Measurements from ENCODE around the gene MMP20. TPM values are rescaled to one million over a fixed set of nuclear protein-coding genes. Genes with fewer than 3 reads are reported as not detected.
"Not testable (repeated sequence)": the region's sequence is repeated elsewhere in the genome, so short reads cannot be mapped to it uniquely, and the experiment has no call there.

The MMP20 gene
- total RNA-seq, 1 donor from 2014 or later: not detected

DNA sequence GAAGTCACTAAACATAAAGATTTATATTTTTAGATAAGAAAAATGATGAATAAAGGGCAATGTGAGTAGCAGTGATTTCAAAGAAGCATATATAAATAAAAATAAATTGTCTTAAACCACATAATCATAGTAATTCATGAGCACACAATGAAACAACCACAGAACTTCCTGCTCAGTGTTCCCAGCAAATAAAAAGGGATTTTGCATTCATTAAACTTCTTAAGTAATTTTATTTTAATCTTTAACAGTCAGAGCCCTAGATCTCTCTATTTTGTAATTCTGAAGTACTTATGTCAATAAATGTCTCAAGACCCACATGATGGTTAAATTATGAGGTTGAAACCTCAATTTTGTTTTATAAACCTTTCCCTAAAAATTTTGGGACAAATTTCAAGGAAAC is 14.5 kb upstream of the MMP20 start:
- Mint-ChIP-seq H3K4me3 (no peak overlapping the region), H3K27me3 (peaks cover 22% of the 10 kb centered on the region), H3K4me1 (no peaks in the 10 kb centered on the region), H3K9me3 (no peaks in the 10 kb centered on the region), H3K36me3 (ENCODE audit: low read depth) (no peaks in the 10 kb centered on the region), H3K27ac (no peak overlapping the region)
- intact Hi-C loops (cut with micrococcal nuclease): no loop called here
- DNase-seq: no peak

DNA sequence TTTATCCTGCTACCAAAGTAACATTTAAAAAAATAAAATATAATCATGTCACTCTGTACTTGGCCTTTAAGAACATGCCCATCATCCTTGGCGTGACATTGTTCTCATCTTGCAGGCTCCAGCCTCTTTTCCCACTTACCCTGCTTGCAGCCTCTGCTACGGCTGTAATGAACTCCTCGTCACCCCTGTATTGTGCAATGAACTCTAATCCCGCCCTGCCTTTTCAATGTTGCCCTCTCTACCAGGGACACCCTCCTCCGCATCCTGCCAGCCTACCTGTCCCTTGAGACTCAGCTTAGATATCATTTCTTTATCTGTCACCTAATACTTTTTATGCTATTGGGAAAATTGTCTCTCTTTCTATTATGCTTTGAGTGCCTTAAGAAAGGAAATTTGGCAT is 12.6 kb upstream of the MMP20 start:
- H3K4me1 Mint-ChIP-seq: no peaks in the 10 kb centered on the region
- H3K4me3 Mint-ChIP-seq: no peak overlapping the region
- H3K27me3 Mint-ChIP-seq: peaks cover 16% of the 10 kb centered on the region
- H3K36me3 Mint-ChIP-seq (ENCODE audit: low read depth): no peaks in the 10 kb centered on the region
- H3K27ac Mint-ChIP-seq: no peak overlapping the region
- intact Hi-C loops (cut with micrococcal nuclease): no loop called here
- H3K9me3 Mint-ChIP-seq: no peaks in the 10 kb centered on the region
- DNase-seq: no peak

DNA sequence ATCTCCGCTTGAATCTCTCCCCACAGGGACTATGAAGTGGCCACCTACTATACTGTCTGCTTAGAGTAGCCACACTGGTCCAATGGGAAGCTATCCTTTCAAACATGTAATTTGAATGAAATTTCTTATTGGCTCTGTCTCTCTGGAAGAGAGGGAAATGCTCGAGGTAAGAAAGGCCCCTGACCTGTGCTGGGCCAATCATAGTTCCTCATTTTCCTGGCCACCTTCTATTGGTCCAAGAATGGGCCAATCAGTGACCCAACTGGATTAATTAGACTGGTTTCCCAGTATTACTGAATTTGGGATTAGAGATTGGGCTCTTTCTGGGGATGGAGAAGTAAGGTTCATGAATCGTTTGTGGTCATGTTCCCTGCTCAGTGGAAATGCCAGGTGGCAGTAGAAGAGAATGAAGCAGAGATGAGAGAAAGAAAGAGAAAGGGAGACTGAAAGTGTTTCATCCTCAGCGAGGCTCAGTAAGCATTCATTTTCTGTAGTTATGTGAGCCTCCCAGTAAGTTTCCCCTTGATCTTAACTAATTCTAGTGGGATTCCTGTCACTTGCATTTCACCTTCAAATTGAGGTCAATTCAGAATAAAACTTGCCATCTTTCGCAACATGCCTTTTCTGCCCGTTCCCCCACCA is 8.4 kb upstream of the MMP20 start:
- H3K36me3 Mint-ChIP-seq (ENCODE audit: low read depth): no peaks in the 10 kb centered on the region
- no peak for DNase-seq
- no peak overlapping the region for H3K4me3 Mint-ChIP-seq
- no peaks in the 10 kb centered on the region for H3K4me1 Mint-ChIP-seq
- peaks cover 20% of the 10 kb centered on the region for H3K27me3 Mint-ChIP-seq
- H3K9me3 Mint-ChIP-seq: no peaks in the 10 kb centered on the region
- H3K27ac Mint-ChIP-seq: no peak overlapping the region
- intact Hi-C loops (cut with micrococcal nuclease): no loop called here

DNA sequence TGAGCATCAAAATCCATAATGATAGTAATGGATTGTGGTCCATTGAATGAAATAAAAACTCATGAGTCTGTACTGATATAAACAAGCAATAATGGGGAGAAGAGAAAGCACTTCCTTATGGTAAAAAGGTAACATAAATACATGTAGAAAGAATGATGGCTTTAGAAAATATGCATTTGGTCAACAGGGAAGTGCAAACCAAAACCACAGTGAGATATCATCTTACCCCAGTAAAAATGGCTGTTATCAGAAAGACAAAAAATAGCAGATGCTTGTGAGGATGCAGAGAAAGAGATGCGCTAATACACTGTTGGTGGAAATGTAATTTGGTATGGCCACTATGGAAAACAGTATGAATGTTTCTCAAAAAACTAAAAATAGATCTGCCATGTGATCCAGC is 6.9 kb upstream of the MMP20 start:
- H3K4me3 Mint-ChIP-seq: no peak overlapping the region
- DNase-seq: no peak
- peaks cover 25% of the 10 kb centered on the region for H3K27me3 Mint-ChIP-seq
- no peak overlapping the region for H3K27ac Mint-ChIP-seq
- H3K36me3 Mint-ChIP-seq (ENCODE audit: low read depth): no peaks in the 10 kb centered on the region
- no peaks in the 10 kb centered on the region for H3K4me1 Mint-ChIP-seq
- intact Hi-C loops (cut with micrococcal nuclease): no loop called here
- no peaks in the 10 kb centered on the region for H3K9me3 Mint-ChIP-seq

DNA sequence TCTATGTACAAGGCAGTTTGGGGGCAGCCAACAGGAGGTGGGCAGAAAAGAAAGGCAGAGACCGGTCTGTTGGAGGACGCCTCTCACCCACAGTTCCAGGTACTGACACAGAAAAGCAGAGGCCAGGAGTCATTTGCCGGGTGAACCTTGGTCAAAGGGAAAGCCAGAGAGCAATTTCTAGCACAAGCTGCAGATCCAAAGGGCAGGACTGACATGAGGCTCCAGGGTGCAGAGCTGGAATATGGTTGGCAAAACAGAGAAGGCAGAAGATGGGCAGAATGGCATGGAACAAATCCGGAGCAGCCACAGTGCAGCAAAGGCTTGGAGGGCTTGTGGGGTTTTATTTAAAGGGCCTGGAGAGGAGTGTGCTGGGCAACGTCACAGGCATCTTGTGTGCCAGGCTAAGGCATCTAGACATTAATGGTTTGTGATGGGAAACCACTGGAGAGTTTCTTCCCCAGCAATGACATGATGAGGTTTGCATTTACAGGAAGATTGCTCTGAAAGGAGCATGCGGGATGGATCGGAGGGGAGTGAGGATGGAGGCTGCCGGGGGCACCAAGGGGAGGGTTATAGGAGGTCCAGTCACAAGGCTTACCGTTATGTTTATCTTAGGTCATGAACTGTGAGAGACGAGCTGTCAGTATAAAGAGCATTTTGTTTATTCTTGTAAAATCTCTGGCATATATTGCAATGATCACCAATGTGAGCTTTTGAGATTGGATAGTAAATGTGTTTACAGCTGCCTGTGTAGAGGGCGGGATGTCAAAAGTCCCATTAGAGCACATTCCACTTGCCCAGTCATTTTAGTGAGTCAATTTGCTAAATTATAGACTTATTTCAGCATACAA is 5.7 kb upstream of the MMP20 start:
- H3K4me3 Mint-ChIP-seq: no peak overlapping the region
- H3K27me3 Mint-ChIP-seq: peaks cover 31% of the 10 kb centered on the region
- no peaks in the 10 kb centered on the region for H3K9me3 Mint-ChIP-seq
- H3K36me3 Mint-ChIP-seq (ENCODE audit: low read depth): no peaks in the 10 kb centered on the region
- no peak overlapping the region for H3K27ac Mint-ChIP-seq
- DNase-seq: no peak
- intact Hi-C loops (cut with micrococcal nuclease): no loop called here
- H3K4me1 Mint-ChIP-seq: no peaks in the 10 kb centered on the region

DNA sequence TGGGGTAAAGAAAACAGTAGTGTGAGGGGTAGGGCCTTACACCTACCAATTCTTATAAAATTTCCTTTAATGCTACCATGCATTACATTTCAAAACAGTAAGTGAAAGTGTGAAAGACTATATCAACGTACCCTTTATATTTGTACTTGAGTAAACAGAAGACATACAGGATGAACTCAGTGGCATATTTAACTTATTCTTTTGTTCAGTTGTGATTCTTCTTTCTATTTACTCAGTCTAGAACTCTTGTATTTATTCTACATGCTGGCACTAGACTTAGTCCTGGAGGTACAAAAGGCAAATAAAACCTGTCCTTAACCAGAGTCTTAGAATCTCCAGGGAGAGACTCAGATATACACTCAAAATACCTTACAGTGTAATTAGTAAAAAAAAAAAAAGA is 4.8 kb upstream of the MMP20 start:
- H3K27ac Mint-ChIP-seq; intact Hi-C loops (cut with micrococcal nuclease): not testable (repeated sequence)

DNA sequence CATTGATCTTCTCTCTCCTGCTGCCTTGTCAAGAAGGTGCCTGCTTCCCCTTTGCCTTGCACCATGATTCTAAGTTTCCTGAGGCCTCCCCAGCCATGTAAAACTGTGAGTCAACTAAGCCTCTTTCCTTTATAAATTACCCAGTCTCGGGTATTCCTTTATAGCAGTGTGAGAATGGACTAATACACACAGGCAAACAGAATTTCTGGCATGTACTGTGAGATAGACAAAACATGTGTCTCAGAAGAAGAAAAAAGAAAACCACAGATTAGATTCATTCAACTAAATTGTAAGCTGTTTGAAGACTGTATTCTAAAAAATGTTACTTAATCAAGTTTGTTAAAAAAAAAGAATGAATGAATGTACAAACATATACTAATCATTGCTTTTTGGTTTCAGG is 1.5 kb upstream of the MMP20 start:
- intact Hi-C loops (cut with micrococcal nuclease): no loop called here
- H3K27ac Mint-ChIP-seq: no peak overlapping the region
- no peaks in the 10 kb centered on the region for H3K9me3 Mint-ChIP-seq
- H3K4me3 Mint-ChIP-seq: no peak overlapping the region
- H3K4me1 Mint-ChIP-seq: no peaks in the 10 kb centered on the region
- DNase-seq: no peak
- no peaks in the 10 kb centered on the region for H3K36me3 Mint-ChIP-seq (ENCODE audit: low read depth)
- H3K27me3 Mint-ChIP-seq: peaks cover 38% of the 10 kb centered on the region

More for the DNA sequence above, 4.8 kb upstream of the MMP20 start:
- not testable (repeated sequence) for H3K36me3 Mint-ChIP-seq (ENCODE audit: low read depth); H3K4me1 Mint-ChIP-seq; H3K9me3 Mint-ChIP-seq; DNase-seq; H3K4me3 Mint-ChIP-seq
- H3K27me3 Mint-ChIP-seq: peaks cover 33% of the 10 kb centered on the region

DNA sequence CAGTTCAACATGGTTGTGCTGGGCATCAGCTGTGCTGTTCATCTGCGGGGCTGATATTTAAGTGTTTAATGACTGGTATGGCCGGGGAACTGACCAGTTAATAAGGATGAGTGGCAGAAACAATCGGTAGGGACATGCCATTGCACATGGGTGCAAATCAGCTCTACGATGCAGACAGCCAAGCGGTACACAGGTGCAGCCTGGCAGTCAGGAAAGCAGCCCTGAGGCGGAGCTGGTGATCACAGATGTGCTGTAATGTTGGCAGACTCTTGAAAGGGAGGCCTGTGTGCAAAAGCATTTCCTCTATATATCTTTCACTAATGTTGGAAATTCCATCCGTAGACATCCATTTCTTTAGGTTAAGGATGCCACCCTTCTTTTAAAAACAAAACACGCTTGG is 1.1 kb downstream of the MMP20 start:
- intact Hi-C loops (cut with micrococcal nuclease): no loop called here
- Mint-ChIP-seq H3K27ac (no peak overlapping the region), H3K4me1 (no peaks in the 10 kb centered on the region), H3K9me3 (no peaks in the 10 kb centered on the region), H3K4me3 (no peak overlapping the region), H3K27me3 (peaks cover 30% of the 10 kb centered on the region), H3K36me3 (ENCODE audit: low read depth) (no peaks in the 10 kb centered on the region)
- DNase-seq: no peak

DNA sequence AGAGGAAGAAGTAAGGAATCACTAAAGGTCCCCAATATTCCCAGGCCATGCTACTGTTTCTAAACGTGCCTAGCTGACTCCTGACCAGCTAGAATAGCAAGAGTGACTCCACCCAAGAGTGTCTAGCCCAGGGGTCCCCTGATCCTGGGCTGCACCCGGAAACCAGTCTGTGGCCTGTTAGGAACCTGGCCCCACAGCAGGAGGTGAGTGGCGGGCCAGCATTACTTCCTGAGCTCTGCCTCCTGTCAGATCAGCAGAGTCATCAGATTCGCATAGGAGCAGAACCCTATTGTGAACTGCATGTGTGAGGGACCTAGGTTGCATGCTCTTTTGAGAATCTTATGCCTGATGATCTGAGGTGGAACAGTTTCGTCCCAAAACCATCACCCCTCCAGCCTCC is 2.0 kb downstream of the MMP20 start:
- Mint-ChIP-seq H3K4me3 (no peak overlapping the region), H3K4me1 (no peaks in the 10 kb centered on the region), H3K27ac (no peak overlapping the region), H3K36me3 (ENCODE audit: low read depth) (no peaks in the 10 kb centered on the region), H3K9me3 (no peaks in the 10 kb centered on the region), H3K27me3 (peaks cover 31% of the 10 kb centered on the region)
- DNase-seq: no peak
- intact Hi-C loops (cut with micrococcal nuclease): no loop called here

DNA sequence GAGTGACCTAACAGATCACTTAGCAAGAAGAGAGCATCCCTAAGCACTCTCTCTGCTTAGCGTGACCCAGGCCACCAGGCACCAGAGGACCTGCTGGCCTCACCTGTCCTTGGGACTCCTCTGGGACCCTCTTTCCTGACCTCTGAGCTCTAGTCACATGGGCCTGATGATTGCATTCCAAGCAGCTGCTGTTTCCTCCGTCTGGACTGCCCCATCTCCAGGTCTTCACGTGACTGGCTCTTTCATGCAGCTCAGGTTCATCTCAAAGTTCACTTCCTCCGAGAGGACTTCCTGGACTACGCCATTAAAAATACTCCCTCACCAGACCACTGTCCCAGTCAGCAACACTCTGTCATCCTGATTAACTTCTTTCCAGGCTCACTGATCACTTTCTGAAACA is 2.9 kb downstream of the MMP20 start:
- no peak overlapping the region for H3K4me3 Mint-ChIP-seq
- intact Hi-C loops (cut with micrococcal nuclease): no loop called here
- no peaks in the 10 kb centered on the region for H3K9me3 Mint-ChIP-seq
- no peak for DNase-seq
- no peaks in the 10 kb centered on the region for H3K36me3 Mint-ChIP-seq (ENCODE audit: low read depth)
- H3K27me3 Mint-ChIP-seq: peaks cover 24% of the 10 kb centered on the region
- no peak overlapping the region for H3K27ac Mint-ChIP-seq
- H3K4me1 Mint-ChIP-seq: no peaks in the 10 kb centered on the region

DNA sequence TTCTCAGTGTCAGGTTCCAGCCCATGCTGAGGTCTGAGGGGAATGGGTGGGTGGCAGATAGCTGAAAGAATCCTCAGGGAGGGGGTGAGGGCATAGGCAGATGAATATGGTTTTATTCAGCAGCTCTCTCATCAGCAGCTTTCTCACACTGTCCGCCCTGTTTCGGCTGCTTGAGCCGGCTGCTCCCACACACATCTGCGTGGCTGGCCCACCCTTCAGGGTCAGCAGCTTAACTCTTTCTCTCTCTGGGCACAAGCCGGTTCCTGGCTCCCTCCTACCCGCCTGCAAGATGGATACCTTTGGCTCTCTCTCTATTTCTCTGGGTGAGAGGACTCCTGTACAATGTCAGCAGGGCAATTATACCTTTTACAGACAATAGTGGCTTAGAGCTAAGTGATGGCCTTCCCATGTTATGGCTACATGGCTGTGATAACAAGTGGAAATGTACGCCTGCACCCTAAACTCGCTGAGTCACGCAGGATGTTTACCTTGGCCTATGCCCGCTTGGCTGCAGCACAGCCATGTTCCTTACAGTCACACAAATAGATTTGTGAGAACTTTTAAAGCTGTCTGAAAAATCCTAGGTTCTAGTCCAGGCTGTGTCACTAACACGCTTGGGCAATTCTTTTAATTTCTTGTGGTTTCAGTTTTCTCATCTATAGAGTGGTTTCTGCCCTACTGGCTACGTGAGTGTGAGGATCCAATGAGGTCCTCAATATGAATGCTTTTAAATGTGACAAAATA is 4.1 kb downstream of the MMP20 start:
- no peak for DNase-seq
- intact Hi-C loops (cut with micrococcal nuclease): no loop called here
- Mint-ChIP-seq H3K27me3 (peaks cover 20% of the 10 kb centered on the region), H3K36me3 (ENCODE audit: low read depth) (no peaks in the 10 kb centered on the region), H3K9me3 (no peaks in the 10 kb centered on the region), H3K4me3 (no peak overlapping the region), H3K4me1 (no peaks in the 10 kb centered on the region), H3K27ac (no peak overlapping the region)

DNA sequence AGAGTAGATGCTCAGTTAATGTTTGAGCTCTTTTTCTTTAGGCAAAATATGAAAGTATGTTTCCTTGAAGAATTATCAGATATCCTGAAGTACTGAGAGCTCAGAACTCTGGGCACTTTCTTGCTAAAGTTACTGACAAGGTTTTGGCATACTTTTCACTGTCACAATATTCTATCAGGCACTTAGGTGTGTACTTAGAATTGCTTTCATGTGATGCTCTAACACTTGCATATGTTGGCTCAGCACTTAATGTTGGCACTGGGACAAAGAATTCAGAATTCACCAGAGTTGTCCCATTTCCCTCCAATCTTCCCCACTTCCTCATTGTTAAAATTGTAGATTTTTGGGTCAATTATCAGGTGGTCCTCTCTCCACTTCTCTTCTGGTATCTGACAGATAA is 5.0 kb downstream of the MMP20 start:
- Mint-ChIP-seq H3K4me1 (peaks cover 2% of the 10 kb centered on the region), H3K27me3 (peaks cover 24% of the 10 kb centered on the region), H3K36me3 (ENCODE audit: low read depth) (no peaks in the 10 kb centered on the region), H3K4me3 (no peak overlapping the region), H3K9me3 (no peaks in the 10 kb centered on the region), H3K27ac (no peak overlapping the region)
- intact Hi-C loops (cut with micrococcal nuclease): no loop called here
- DNase-seq: no peak

DNA sequence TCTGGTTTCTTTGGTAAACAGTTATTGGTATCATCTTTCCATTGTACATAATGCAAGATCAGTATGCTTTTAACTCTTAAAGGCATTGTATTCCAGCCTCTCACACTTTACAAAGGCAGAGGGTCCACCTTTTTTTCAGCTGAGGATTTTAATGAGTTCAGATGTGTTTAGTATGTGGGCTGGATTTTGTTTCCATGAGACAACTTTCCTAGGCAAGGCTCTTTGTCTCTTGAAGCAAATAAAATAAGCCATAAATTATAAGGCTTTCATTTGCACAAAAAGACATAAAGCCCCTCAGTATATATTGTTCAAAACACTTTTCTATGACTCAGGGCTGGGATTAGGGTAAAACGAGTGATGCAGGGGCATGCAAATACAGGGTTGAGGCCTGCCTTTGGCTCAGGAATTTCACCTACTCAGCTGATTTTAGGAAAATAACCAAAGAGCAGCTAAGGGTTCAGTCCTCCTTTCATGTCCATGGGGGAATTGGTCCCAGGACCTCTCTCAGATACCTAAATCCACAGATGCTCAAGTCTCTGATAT is 7.6 kb downstream of the MMP20 start:
- no peaks in the 10 kb centered on the region for H3K9me3 Mint-ChIP-seq
- no peak overlapping the region for H3K4me3 Mint-ChIP-seq
- H3K27ac Mint-ChIP-seq: no peak overlapping the region
- H3K27me3 Mint-ChIP-seq: peaks cover 22% of the 10 kb centered on the region
- peaks cover 5% of the 10 kb centered on the region for H3K4me1 Mint-ChIP-seq
- DNase-seq: no peak
- intact Hi-C loops (cut with micrococcal nuclease): no loop called here
- H3K36me3 Mint-ChIP-seq (ENCODE audit: low read depth): no peaks in the 10 kb centered on the region

DNA sequence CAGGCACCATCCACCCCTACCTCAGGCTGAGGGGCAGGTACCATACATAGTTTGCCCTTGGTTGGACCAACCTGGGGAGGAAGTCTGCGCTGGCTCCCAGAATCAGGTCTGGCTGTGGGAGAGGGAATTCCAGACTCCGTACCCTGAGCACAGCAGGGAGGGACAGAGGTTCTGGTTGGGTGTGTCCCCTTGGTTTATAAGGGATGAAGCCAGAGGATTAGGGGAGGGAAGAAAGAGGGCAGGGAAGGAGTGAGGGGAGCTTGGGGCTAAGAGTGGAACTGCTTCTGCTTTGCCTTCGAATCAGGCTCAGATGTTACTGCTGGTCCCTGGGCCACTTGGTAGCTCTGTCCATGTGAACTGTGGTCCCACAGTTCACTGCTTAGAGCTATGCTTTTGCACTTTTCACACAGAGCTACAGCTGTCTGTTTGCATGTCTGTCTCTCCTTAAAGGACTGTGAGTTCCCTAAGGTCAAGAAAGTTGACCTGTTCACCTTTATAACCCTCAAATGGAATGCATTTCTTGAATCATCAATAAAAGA is 9.2 kb downstream of the MMP20 start:
- H3K4me3 Mint-ChIP-seq: no peak overlapping the region
- intact Hi-C loops (cut with micrococcal nuclease): no loop called here
- H3K27me3 Mint-ChIP-seq: peaks cover 20% of the 10 kb centered on the region
- H3K9me3 Mint-ChIP-seq: no peaks in the 10 kb centered on the region
- H3K27ac Mint-ChIP-seq: no peak overlapping the region
- H3K4me1 Mint-ChIP-seq: peaks cover 12% of the 10 kb centered on the region
- H3K36me3 Mint-ChIP-seq (ENCODE audit: low read depth): no peaks in the 10 kb centered on the region
- no peak for DNase-seq

Measured in activated CD4-positive, alpha-beta T cell treated with anti-CD3 and anti-CD28 coated beads, Interleukin-2, amount 10 ng/mL, durations not matched to agents 24 days and 14 days (primary cell).